ENCODE results near the gene CD33. TPM values are rescaled to one million over a fixed set of nuclear protein-coding genes. Genes with fewer than 3 reads are reported as not detected.

The CD33 gene
- total and polyA plus RNA-seq, 3 donors from 2014 or later = 1.3 to 3.8 (median 1.7) TPM

DNA sequence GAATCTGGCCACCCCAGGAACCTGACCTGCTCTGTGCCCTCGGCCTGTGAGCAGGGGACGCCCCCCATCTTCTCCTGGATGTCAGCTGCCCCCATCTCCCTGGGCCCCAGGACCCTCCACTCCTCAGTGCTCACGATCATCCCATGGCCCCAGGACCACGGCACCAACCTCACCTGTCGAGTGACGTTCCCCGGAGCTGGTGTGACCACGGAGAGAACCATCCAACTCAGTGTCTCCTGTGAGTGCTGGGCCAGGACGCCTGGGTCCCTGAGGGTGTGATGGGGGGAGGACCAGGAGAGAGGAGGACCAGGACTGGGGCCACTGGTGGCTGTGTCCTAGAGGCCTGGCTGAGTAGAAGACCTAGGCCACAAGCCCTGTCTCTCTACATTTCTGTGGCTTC is 13.0 kb upstream of the CD33 start:
- intact Hi-C loops (cut with DNase I; ENCODE audit: low total_unique reads) = no loop called here
- TF ChIP-seq, protein P1, sequence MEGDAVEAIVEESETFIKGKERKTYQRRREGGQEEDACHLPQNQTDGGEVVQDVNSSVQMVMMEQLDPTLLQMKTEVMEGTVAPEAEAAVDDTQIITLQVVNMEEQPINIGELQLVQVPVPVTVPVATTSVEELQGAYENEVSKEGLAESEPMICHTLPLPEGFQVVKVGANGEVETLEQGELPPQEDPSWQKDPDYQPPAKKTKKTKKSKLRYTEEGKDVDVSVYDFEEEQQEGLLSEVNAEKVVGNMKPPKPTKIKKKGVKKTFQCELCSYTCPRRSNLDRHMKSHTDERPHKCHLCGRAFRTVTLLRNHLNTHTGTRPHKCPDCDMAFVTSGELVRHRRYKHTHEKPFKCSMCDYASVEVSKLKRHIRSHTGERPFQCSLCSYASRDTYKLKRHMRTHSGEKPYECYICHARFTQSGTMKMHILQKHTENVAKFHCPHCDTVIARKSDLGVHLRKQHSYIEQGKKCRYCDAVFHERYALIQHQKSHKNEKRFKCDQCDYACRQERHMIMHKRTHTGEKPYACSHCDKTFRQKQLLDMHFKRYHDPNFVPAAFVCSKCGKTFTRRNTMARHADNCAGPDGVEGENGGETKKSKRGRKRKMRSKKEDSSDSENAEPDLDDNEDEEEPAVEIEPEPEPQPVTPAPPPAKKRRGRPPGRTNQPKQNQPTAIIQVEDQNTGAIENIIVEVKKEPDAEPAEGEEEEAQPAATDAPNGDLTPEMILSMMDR (IDR thresholded peaks at IDR 0.05) = no peak
- no peak for TF ChIP-seq POLR2A (IDR thresholded peaks at IDR 0.05)
- H3K27me3 ChIP-seq = no peaks in the 10 kb centered on the region
- no peaks in the 10 kb centered on the region for H3K36me3 ChIP-seq (ENCODE audit: low read depth, missing control alignments)
- no peaks in the 10 kb centered on the region for H3K4me1 ChIP-seq
- H3K27ac ChIP-seq = no peak overlapping the region
- no peaks in the 10 kb centered on the region for H3K9me3 ChIP-seq
- DNase-seq = no peak
- WGBS, 2 donors = 89 to 91% methylated on average over 9 of the region's 9 CpGs
- no peak overlapping the region for H3K4me3 ChIP-seq

DNA sequence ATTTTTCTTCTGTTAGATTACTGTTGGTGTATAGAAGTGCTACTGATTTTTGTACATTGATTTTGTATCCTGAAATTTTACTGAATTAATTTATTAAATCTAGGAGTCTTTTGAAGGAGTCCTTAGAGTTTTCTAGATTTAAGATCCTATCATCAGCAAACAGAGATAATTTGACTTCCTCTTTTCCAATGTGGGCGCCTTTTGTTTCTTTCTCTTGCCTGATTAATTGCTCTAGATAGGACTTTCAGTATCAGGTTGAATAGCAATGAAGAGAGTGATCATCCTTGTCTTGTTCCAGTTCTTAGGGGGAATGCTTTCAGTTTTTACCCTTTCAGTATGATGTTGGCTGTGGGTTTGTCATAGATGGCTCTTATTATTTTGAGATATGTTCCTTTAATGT is 5.6 kb upstream of the CD33 start:
- no peaks in the 10 kb centered on the region for H3K27me3 ChIP-seq
- 75 to 87% methylated on average over 1 of the region's 1 CpG for WGBS, 2 donors
- no peak overlapping the region for H3K4me3 ChIP-seq
- DNase-seq = no peak
- H3K36me3 ChIP-seq (ENCODE audit: low read depth, missing control alignments) = no peaks in the 10 kb centered on the region
- no peaks in the 10 kb centered on the region for H3K9me3 ChIP-seq
- H3K27ac ChIP-seq = no peak overlapping the region
- H3K4me1 ChIP-seq = no peaks in the 10 kb centered on the region
- no peak for TF ChIP-seq POLR2A (IDR thresholded peaks at IDR 0.05)
- TF ChIP-seq, protein P1 (IDR thresholded peaks at IDR 0.05) = no peak
- intact Hi-C loops (cut with DNase I; ENCODE audit: low total_unique reads) = no loop called here

DNA sequence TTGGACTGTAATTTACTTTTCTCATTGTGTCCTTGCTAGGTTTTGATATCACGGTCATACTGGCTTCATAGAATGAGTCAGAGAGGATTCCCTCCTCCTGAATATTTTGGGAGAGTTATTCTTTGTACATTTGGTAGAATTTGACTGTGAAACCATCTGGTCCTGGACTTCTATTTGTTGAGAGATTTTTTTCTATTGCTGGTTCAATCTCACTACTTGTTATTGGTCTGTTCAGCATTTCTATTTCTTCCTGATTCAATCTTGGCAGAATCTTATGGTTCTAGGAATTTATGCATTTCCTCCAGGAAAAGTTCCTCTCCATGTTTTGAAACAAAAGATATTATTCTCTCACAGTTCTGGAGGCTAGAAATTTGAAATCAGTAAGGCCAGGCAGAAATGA is 4.9 kb upstream of the CD33 start:
- no peaks in the 10 kb centered on the region for H3K36me3 ChIP-seq (ENCODE audit: low read depth, missing control alignments)
- H3K27me3 ChIP-seq = no peaks in the 10 kb centered on the region
- no peak overlapping the region for H3K4me3 ChIP-seq
- H3K9me3 ChIP-seq = no peaks in the 10 kb centered on the region
- TF ChIP-seq POLR2A (IDR thresholded peaks at IDR 0.05) = no peak
- H3K27ac ChIP-seq = no peak overlapping the region
- WGBS, 2 donors = 76 to 83% methylated on average over 1 of the region's 1 CpG
- DNase-seq = no peak
- no peaks in the 10 kb centered on the region for H3K4me1 ChIP-seq
- intact Hi-C loops (cut with DNase I; ENCODE audit: low total_unique reads) = no loop called here

DNA sequence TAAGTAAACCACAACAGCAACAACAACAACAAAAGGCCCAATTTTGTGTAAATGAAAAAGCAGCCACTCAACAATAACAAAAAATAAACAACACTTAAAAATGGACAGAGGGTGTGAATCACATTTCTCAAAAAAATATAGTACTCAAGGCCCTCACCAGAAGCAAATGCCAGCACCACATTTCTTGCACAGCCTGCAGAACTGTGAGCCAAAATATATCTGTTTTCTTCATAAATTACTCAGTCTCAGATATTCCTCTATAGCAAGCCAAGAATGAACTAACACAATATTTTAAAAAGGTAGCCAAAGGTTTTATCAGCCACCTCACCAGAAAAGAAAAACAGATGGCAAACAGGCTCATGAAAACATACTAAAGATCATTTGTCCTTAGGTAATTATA is 3.9 kb upstream of the CD33 start:
- H3K27me3 ChIP-seq = no peaks in the 10 kb centered on the region
- no peaks in the 10 kb centered on the region for H3K4me1 ChIP-seq
- no peaks in the 10 kb centered on the region for H3K36me3 ChIP-seq (ENCODE audit: low read depth, missing control alignments)
- H3K9me3 ChIP-seq = no peaks in the 10 kb centered on the region
- TF ChIP-seq POLR2A (IDR thresholded peaks at IDR 0.05) = no peak
- H3K4me3 ChIP-seq = no peak overlapping the region
- no peak for DNase-seq
- no peak overlapping the region for H3K27ac ChIP-seq
- intact Hi-C loops (cut with DNase I; ENCODE audit: low total_unique reads) = no loop called here

DNA sequence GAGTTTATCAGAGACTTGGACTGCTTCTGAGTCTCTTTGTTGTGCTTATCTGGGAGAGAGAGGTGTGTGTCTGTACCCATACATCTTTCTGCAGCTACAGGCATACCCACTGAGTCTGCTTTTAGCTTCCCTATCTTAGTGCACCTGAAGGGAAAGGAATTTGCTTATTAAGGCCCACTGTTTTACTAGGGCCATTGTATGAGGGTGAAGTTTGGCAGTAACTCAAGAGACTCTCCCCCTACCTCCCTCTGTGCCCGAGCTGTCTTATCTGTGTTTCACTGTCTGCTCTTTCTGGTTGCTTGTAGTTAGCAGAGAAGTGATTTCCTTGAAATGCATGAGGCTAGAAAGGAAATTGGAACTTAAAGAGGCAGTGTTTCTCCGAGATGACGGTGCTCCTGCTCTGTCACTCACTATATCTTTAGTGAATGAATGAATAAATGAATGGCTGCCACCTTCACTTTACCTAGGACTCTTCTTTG is 678 bp upstream of the CD33 start:
- Histone ChIP-seq H3K27me3 (no peaks in the 10 kb centered on the region), H3K4me3 (no peak overlapping the region), H3K9me3 (no peaks in the 10 kb centered on the region), H3K36me3 (ENCODE audit: low read depth, missing control alignments) (no peaks in the 10 kb centered on the region), H3K27ac (no peak overlapping the region), H3K4me1 (no peaks in the 10 kb centered on the region)
- intact Hi-C loops (cut with DNase I; ENCODE audit: low total_unique reads) = no loop called here
- 39 to 46% methylated on average over 3 of the region's 3 CpGs for WGBS, 2 donors
- no peak for DNase-seq
- TF ChIP-seq, protein P1 (IDR thresholded peaks at IDR 0.05) = no peak
- TF ChIP-seq POLR2A (IDR thresholded peaks at IDR 0.05) = no peak

DNA sequence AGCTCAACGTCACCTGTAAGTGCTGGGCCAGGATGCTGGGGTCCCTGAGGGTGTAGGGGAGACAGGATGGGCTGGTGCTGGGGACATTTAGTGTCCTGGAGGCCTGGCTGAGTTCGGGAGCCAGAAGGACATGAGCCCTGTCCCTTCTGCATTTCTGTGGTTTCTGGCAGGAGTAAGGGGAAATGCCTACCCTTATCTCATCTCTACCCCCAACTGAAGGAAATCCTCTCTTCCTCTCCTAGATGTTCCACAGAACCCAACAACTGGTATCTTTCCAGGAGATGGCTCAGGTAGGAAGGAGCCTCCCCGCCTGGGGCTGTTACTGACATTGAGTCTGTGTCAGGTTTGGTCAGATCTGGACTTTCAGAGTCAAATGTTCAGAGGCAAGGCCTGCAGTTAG is 1.2 kb downstream of the CD33 start:
- Histone ChIP-seq H3K36me3 (ENCODE audit: low read depth, missing control alignments) (no peaks in the 10 kb centered on the region), H3K9me3 (no peaks in the 10 kb centered on the region), H3K27ac (no peak overlapping the region), H3K27me3 (no peaks in the 10 kb centered on the region), H3K4me3 (no peak overlapping the region), H3K4me1 (no peaks in the 10 kb centered on the region)
- no peak for TF ChIP-seq POLR2A (IDR thresholded peaks at IDR 0.05)
- TF ChIP-seq, protein P1 (IDR thresholded peaks at IDR 0.05) = no peak
- WGBS, 2 donors = 71% methylated on average over 3 of the region's 3 CpGs; no CpG with 5 or more reads in 1 of the 2 donors
- DNase-seq = no peak
- intact Hi-C loops (cut with DNase I; ENCODE audit: low total_unique reads) = no loop called here
